NCI-H1436 (cell line): ENCODE data around the gene BRK1.
"Not testable (repeated sequence)": the region's sequence is repeated elsewhere in the genome, so short reads cannot be mapped to it uniquely, and the experiment has no call there.

Experiments
- DNase-seq: peaks from one replicate; lab custom pipeline; 2025; lab: John Stamatoyannopoulos, UW

BRK1 gene

DNA sequence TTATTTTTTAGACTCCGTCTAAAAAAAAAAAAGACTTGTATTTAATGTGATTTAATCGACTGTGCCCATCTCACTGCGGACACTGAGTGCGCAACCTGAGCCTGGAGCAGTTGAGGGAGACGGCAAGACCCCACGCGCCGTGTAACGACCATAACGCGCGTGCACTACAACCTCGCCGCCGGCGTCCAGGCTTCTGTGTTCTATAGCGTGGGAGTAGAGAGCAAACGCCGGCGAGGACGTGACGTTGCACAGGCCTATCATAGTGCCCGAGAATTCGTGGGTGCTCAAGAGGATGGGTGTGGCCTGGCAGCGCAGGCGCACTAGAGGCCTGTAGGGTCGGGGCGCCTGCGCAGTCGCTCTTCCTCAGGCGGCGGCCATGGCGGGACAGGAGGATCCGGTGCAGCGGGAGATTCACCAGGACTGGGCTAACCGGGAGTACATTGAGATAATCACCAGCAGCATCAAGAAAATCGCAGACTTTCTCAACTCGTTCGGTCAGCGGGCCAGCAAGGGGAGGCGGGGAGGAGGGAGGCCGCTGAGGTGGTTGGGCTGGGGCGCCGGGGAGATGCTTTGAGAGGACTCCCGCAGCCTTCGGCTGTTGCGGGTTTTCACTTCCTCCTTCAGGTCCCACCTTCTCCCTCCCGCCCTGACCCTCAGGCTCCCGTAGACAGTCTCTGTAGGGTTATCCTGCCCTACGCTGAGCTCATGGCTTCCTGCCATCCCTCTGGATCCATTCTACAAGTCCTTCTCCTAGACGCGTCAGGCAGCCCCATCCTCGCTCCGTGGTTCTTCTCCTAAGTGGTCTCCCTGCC lies at the start of gene BRK1:
Gene BRK1, plus strand, starts transcription at position 350 of the 812 bp plus-strand sequence. Its CDS starts 27 bp downstream, at position 377.
- peak; percentile 82 for DNase-seq

GRCh38 chr3:10070077-10070476 lies 45.4 kb upstream of the BRK1 start:
- DNase-seq: not testable (repeated sequence)

DNA sequence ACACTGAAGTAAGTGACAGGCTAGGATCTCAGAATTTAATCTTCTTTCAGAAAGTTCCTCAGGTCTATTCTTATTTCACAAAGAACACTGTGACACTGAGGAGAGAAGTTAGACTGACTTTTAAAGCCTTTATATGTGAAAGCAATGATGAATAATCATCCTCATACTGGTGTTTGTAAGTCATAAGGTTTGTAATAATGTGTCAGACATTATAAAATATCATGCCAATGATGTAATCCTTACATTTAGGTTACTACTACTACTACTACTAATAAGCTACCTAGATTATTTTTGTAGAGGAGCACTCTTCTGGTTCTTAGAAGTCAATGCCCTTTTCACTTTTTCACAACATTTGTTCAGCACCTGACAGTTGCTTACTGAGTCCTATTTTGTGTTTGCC lies 40.8 kb upstream of the BRK1 start:
- DNase-seq: no peak

GRCh38 chr3:10081871-10082270 lies 33.6 kb upstream of the BRK1 start:
- DNase-seq: no peak

DNA sequence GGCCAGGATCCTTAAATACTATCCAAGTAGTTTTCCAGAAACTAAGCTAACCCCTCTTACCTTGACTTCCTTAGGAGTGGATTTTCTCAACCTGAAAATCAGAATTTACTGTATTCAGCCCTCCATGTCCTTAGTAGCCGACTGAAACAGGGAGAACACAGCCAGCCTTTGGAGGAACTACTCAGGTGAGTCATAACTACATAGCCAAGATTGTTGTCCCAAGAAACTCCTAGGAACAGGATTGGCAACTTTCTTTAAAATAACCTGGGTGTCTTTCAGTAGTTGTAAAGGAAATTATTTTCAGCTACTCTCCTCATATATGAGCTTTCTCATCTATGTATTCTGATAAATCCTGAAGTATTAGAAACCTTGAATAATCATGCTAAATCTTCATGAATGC lies 29.7 kb upstream of the BRK1 start:
- no peak for DNase-seq

GRCh38 chr3:10088256-10088655 lies 27.2 kb upstream of the BRK1 start:
- no peak for DNase-seq

GRCh38 chr3:10090179-10090578 lies 25.3 kb upstream of the BRK1 start:
- no peak for DNase-seq

DNA sequence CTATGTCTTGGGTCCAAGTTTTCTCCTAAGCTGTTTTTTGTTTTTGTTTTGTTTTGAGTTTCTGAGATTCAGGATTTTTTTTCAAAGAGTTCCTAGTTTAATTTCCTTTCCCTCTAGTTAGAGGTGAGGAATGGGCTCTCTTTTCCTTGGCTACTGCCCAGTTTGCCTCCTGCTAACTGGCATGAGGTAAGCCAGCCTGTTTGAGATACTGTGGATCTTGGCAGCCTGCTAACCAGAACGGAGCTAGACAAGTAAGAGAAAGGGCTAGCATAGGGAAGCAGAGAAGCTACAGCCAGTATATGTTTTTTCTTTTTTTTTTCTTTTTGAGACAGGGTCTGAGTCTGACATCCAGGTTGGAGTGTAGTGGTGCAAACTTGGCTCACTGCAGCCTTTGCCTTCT lies 24.7 kb upstream of the BRK1 start:
- DNase-seq: not testable (repeated sequence)

DNA sequence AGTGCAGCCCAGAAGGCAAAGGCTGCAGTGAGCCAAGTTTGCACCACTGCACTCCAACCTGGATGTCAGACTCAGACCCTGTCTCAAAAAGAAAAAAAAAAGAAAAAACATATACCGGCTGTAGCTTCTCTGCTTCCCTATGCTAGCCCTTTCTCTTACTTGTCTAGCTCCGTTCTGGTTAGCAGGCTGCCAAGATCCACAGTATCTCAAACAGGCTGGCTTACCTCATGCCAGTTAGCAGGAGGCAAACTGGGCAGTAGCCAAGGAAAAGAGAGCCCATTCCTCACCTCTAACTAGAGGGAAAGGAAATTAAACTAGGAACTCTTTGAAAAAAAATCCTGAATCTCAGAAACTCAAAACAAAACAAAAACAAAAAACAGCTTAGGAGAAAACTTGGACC lies 24.1 kb upstream of the BRK1 start:
- not testable (repeated sequence) for DNase-seq

DNA sequence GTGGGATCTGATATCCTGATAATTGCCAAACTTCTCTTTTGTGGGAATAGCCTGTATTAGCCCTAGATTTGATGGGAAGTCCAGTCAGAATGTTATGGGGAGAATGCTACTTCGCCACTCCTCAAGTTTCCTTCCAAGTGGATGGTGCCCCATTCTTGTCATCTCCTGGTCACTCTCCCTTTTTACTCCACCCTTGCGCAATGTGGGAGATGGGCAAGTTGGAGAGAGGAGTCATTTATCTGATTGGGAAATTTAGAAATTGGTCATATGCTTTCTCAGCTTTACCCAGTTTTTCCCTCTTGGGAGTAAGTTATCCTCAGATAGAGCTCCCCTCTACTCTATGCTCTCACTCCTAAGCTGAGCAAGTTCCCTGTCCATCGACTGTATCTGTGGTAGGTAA lies 21.8 kb upstream of the BRK1 start:
- DNase-seq: no peak

GRCh38 chr3:10099041-10099440 lies 16.4 kb upstream of the BRK1 start:
- no peak for DNase-seq

DNA sequence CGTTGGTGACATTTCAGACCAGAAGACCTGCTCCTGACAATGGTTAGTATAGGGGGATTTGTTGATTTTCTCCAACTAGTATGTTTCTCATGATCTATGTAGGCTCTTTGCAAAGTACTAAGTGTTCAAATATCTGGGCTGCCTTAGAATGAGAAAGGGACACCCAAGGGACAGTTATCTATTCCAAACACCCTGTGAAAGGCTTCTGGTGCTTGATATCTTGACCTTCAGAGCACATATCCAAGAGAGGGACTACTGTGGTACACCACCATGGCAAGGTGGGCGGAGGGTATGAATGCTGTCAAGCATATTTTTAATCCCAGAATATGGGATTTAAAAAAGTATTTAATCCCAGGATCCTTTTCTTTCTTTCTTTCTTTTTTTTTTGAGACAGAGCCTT lies 8.6 kb upstream of the BRK1 start:
- no peak for DNase-seq

- no peak for DNase-seq
Observed at GRCh38 chr3:10108091-10108490, 7.4 kb upstream of the BRK1 start, which contains the start of gene FANCD2OS. TSS of gene FANCD2OS (minus strand) at chr3:10108255. CDS start at chr3:10104774, 3,481 bp downstream.

DNA sequence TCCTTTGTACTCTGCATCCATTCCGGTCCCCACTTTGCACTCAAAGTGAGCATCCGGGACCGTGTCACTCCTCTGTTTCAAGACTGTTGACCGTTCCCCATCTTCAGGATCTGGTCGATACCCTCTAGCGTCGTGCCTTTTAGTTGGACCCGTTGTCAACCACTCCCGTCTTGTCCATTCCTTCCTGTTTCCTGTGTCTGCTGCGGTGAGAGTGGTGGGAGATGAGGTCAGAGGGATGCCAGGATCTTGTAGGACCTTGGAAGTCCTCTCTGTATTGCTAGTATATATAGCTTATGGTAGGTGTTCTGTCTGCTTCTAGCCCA lies 624 bp downstream of the BRK1 start:
- DNase-seq: no peak

DNA sequence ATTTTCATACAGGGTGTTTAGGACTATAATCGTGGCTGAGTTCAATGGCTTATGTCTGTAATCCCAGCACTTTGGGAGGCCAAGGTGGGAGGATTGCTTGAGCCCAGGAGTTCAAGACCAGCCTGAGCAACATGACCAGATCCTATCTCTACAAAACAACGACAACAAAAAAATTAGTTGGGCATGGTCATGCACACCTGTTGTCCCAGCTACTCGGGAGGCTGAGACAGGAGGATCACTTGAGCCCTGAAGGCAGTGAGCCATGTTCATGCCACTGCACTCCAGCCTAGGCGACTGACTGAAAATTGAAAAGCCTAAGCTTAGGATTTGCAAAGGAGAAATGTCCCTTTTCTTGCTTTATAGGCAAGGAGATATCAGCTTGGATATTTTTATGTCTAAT lies 1.5 kb downstream of the BRK1 start:
- no peak for DNase-seq

DNA sequence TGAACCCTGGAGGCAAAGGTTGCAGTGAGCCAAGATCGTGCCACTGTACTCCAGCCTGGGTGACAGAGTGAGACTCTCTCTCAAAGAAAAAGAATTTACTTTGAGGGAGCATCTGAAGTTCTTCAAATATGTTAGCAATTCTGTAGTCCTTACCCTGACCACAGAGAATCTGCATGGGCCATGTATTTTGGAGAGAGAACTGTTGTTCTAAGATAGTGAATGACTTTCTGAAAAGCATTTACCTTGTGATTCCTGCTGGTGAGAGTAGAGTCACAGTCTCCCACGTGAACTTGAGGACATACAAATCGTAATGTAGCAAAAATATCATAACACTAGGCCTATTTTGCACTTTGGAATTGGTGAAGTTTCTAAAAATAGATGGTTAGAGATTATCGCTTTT lies 3.9 kb downstream of the BRK1 start:
- no peak for DNase-seq

- DNase-seq: no peak
Observed at GRCh38 chr3:10121064-10121463, 5.6 kb downstream of the BRK1 start.

- no peak for DNase-seq
Observed at GRCh38 chr3:10122724-10123123, 7.2 kb downstream of the BRK1 start.

DNA sequence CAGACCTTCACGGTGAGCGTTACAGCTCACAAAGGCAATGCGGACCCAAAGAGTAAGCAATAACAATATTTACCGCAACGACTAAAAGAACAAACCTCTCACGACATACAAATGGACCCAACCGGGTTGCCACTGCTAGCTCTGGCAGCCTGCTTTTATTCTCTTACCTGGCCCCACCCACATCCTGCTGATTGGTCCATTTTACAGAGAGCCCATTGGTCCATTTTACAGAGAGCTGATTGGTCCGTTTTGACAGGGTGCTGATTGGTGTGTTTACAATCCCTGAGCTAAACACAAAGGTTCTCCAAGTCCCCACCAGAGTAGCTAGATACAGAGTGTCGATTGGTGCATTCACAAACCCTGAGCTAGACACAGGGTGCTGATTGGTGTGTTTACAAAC lies 20.4 kb downstream of the BRK1 start:
- DNase-seq: not testable (repeated sequence)

GRCh38 chr3:10136426-10137005 lies 21.0 kb downstream of the BRK1 start:
- DNase-seq: no peak

DNA sequence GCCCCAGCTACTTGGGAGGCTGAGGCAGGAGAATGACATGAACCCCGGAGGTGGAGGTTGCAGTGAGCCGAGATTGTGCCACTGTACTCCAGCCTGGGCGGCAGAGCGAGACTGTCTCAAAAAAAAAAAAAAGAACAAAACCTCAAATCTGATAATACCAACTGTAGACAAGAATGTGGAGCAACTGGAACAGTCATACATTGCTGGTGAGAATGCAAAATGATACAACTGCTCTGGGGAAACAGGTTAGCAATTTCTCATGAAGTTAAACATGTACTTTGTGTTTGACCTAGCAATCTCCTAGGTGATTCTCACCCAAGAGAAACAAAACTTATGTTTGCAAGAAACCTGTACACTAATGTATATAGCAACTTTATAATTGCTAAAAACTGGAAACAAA lies 21.7 kb downstream of the BRK1 start:
- no peak for DNase-seq

DNA sequence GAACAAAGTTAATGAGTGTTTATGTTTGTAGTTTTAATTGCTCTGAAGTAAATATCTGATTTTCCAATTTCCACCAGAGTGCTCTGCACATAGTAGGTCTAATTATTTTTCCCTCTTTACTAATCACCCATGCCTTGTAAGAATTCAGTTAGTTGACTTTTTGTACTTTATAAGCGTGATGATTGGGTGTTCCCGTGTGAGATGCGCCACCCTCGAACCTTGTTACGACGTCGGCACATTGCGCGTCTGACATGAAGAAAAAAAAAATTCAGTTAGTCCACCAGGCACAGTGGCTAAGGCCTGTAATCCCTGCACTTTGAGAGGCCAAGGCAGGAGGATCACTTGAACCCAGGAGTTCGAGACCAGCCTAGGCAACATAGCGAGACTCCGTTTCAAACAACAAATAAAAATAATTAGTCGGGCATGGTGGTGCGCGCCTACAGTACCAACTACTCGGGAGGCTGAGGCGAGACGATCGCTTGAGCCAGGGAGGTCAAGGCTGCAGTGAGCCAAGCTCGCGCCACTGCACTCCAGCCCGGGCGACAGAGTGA lies 25.6 kb downstream of the BRK1 start:
- no peak for DNase-seq

DNA sequence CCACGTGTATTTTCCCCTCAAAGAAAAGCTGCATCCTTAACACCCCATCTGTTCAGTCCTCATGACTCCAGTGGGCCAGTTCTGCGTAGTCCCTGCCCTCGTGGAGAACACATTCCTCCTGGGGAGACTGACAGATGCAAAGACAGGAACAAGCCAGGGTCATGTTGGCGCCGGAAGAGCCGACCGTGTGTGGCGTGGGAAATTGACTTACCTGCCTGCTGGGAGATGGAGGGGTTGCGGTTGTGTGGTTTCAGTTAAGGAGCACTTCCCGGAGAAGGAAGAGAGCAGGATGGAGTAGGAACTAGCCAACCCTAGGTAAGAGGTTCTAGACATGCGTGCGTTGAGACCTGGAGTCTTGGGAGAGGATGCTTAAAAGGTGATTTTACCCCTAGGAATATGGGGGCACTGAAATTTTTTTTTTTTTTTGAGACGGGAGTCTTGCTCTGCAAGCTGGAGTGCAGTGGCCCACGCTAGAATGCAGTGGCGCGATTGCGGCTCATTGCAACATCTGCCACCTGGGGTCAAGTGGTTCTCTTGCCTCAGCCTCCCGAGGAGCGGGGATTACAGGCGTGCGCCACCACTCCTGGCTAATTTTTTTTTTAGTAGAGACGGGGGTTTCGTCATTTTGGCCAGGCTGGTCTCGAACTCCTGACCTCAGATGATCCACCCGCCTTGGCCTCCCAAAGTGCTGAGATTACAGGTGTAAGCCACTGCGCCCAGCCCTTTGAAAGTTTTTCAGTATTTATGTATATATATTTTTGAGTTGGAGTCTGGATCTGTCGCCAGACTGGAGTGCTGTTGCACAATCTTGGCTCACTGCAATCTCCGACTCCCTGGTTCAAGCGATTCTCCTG lies 27.5 kb downstream of the BRK1 start:
- DNase-seq: no peak
